Inflammatory macrophage (primary cell): Measurements from ENCODE around the gene IL17C.

Source experiments
- DNase-seq, 2 donors: peaks; one replicate each; pipeline ENCODE4 v3.0.0-alpha.2; 2020 to 2022

The IL17C gene

DNA sequence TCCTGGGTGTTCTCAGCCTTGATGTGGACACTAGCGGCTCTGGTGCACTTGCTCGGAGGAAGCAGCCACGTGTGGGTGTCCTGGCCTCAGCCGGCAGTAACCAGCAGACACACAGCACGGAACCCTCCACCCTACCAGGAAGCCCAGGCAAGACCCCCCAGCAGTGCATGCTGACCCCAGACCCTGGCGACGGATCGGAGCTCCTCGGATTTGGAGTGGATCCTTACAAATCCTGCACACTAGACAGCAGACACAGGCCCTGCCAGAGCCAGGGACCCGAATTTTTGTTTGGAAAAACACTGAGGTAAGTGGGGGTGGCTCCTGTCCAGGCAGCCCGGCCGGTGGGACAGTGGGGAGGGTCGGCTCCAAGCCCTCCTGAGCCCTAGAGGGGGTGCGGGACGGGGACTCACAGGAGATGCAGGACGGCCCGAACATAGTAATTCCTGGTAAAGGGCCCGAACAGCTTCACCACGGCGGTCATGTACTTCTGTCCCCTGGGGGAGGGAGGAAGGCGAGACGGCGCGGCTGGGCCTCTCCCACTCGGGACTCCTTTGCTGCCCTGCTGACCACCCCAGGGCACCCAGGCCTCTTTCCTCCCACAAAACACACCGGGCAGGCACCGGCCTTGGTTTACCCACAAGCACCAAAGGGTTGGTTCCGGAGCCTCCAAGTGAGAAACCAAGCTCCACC, 8.1 kb downstream of the IL17C start:
- DNase-seq = no peak

GRCh38 chr16:88647178-88648070, 9.1 kb downstream of the IL17C start:
- DNase-seq = no peak

DNA sequence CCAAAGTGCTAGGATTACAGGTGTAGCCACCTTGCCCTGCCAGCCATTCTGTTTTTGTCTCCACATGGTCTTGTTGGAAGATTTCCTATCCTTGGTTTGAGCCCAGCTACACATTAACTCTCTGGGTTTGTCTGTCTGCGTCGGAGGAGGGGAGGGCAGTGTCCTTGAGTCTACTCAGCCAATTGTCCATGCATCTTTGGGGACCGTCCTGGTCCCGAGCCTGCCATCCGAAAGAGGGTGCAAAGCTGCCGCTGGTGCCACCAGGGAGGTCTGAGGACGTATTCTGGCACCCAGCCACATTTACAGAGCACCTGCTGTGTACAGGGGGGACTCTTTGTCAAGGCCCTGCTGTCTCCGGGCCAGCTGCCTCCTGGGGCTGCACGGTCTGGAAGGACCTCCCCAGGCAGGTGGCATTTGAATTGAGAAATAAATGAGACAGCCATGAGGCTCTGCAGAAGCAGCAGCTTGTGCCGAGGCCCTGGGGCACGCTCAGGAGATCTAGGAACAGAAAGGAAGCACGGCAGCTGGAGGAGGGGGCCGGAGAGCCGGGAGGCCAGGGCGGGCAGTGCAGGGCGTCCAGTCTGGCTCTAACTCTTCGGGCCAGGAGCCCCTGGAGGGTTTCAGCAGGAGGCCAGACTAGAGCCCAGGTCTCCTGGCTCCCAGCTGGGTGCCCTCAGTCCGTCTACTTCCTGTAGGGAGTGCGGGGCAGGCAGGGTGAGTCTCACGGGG, 11.0 kb downstream of the IL17C start:
- no peak for DNase-seq

DNA sequence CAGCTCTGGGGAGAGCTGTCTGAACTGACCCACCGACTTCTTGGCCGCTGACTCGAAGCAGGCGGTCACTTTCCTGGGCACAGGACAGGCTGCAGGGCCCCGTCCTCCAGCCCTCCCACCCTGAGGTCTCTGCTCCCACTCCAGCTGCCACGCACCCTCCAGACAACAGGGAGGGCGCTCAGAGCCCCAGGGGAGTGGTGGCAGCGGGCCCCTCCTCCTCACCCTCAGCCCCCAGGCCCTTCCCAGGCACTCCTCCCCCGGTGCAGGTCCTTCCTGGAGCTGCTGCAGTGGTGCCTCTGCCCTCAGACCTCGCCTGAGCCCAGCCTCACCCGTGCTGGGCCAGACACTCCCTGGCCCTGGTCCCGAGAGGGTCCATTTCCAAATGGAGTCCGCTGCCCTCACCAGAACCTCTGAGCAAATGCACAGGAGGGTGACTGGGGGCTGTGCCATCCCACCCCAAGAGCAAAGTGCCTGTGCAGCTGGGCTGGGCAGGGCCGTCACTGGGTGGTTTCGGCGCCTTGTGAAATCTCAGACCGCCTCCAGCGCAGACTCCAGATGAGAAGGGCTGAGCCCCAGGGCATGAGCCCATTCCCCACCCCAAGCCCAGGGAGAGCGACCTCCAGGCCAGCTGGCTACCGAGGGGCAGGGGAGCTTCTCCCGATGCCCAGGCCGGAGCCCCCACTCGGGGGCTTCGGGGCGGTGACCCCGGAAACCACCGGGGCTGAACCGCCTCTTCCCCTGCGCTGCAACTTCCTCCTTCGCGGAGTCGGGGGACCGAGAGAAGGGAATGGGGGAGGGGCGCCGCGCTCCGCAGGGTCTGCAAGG, 11.8 kb downstream of the IL17C start:
- DNase-seq = peak; percentile 53 to 70

DNA sequence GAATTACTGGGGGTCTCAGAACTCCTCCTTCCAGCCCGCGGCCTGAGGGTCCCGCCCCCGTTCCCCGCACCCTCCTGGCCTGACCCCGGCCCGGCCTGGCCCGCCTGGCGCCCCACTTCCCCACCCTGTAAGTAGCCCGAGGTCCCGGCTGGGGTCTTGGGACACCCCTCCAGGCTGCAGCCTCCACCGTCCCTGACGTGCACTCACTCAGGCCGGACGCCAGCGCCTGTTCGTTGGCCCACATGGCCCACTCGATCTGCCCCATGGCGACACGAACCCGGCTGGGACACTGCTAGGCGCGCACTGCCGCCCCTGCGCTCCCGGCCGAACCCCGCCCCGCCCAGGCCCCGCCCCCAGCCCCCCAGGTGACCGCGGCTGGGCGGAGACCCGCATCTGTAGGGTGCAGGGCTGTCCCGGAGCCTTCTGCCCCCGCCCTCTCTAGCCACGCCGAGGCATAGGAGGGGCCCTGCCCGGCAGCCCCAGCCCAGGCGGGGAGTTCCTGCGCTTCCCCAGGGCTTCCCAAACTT, 12.4 kb downstream of the IL17C start, which contains the start of gene CYBA:
CYBA (minus strand) TSS at position 305 of the 527 bp plus-strand sequence; CDS start at position 265, 40 bp downstream.
- DNase-seq = peak; percentile 87 to 89

- peak in 1 of 2 donors; percentile 21 for DNase-seq
These were observed 13.1 kb downstream of the IL17C start for GRCh38 chr16:88651276-88651988.

DNA sequence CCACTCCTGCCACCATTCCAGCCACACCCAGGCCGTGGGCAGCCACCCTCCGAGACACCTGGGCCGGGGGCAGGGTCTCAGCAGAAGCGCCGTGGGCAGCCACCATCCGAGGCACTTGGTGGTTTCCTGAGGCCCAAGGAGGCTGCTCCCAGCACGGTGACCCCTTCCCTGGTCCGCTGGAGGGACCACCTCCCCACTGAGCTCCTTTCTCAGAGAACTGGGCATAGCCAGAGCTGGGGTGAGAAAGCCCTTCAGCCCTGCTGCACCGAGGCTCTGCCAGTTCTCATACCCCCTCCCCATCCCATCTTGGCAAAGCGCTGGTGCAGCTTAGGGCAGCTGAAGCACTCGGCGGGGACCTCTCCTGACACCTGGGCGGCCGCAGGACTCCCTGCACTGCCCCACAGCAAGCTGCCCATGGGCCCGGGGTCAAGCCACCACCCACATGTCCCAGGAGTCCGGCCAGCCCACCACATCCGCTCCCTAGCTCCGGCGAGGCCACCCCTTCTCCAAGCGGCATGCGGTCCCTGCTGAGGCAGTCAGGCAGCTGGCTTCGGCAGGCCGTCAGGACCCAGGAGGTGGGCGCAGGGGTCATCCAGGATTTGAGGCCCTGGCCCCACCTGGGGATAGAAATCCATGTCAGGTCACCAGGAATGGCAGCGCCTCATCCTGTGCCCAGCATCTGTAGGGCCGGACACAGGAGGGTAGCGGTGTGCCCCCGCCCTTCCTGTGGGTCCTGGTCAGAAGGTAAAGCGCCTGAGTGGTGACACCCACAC, 13.8 kb downstream of the IL17C start:
- no peak for DNase-seq

DNA sequence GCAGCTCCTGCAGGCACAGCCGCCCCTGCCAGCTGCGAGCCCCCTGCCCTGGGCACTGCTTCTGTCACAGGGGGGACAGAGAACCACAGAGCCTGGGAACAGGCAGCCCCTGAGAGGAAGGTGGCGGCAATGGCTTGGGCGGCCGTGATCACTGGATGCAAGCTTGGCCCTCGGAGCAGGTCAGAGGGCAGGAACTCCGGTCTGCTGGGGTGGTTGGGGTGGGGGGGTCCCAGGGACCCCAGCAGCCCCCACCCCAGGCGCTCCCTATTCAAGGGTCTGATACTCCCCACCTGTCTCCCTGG, 14.3 kb downstream of the IL17C start:
- DNase-seq = no peak

- DNase-seq = no peak
These were observed 14.7 kb downstream of the IL17C start for GRCh38 chr16:88653101-88653500.

GRCh38 chr16:88653596-88654362, 15.4 kb downstream of the IL17C start:
- DNase-seq = no peak

- no peak for DNase-seq
These were observed 16.1 kb downstream of the IL17C start for GRCh38 chr16:88654363-88655052.

GRCh38 chr16:88655053-88655732, 16.8 kb downstream of the IL17C start:
- DNase-seq = no peak

DNA sequence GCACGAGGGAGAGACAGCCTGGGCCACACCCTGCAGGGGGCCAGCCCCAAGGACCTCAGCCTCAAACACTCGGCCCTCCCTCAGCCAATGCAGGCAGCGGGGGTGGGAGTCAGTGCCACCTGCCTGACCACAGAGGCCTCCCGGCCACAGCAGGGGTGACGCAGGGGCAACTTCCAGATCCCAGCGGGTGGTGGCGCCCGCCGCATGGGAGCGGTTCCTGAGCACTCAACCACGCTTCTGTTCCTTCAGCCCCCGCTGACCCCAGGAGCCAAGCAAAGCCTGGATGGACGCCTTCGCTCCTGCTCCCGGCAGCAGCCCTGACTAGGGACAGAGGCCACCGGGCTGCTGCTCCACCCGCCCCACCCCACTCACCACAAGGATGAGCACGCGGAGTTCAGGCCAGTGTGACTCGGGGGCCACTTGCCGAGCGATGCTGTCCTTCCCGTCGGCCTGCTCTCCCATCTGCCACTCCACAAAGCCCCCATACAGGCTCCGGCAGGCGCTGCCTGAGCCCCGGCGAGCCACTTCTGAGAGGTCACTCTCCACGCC, 17.4 kb downstream of the IL17C start:
- DNase-seq = no peak

GRCh38 chr16:88656291-88656980, 18.1 kb downstream of the IL17C start:
- no peak for DNase-seq

DNA sequence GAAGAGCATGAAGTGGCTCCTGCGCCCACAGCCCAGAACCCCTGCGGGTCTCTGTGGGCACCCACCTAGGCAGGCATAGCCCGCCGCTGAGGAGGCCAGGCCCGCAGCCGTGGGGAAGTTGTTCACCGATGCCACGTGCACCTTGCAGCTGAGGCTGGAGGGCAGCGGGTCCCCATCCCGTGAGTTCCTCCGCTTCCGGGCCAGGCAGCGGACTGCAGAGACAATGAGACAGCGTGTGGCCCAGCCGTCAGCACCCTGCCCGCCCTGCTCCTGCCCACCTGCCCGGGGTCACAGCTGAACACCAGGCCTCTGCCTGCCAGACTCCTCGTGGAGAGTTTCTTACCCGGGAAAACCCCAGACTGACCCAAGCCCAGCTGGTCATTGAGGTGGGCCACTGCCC, 19.0 kb downstream of the IL17C start:
- no peak for DNase-seq

- no peak for DNase-seq
These were observed 20.3 kb downstream of the IL17C start for GRCh38 chr16:88658714-88659113.

GRCh38 chr16:88659160-88659559, 20.8 kb downstream of the IL17C start:
- no peak for DNase-seq

GRCh38 chr16:88661468-88661867, 23.1 kb downstream of the IL17C start:
- DNase-seq = no peak
